Skeletal muscle cell (primary cell): ENCODE measurements around the gene SLC7A10.
"Not testable (repeated sequence)": the region's sequence is repeated elsewhere in the genome, so short reads cannot be mapped to it uniquely, and the experiment has no call there.

Experiments
- DNase-seq: peaks from one replicate; pipeline ENCODE4 v3.0.0-alpha.2; 2010; ENCODE audit warnings: low read depth
- H3K4me3 ChIP-seq: 2 replicates; pipeline ENCODE4 v1.5.1; 2011; ENCODE audit warnings: low read depth, mild to moderate bottlenecking, control low read depth, low read length, moderate library complexity

Gene SLC7A10

GRCh38 chr19:33240181-33240771 is 14.6 kb upstream of the SLC7A10 start:
- no peak for DNase-seq
- H3K4me3 ChIP-seq: no peak overlapping the region

- no peak for DNase-seq
- H3K4me3 ChIP-seq: no peak overlapping the region
These were observed 13.7 kb upstream of the SLC7A10 start for GRCh38 chr19:33239223-33239975.

- no peak for DNase-seq
- no peak overlapping the region for H3K4me3 ChIP-seq
These were observed 13.0 kb upstream of the SLC7A10 start for GRCh38 chr19:33238481-33239149.

- H3K4me3 ChIP-seq: no peak overlapping the region
- DNase-seq: no peak
These were observed 11.2 kb upstream of the SLC7A10 start for GRCh38 chr19:33236696-33237390.

GRCh38 chr19:33235996-33236350 is 10.3 kb upstream of the SLC7A10 start:
- DNase-seq: no peak
- H3K4me3 ChIP-seq: no peak overlapping the region

- H3K4me3 ChIP-seq: no peak overlapping the region
- no peak for DNase-seq
These were observed 9.8 kb upstream of the SLC7A10 start for GRCh38 chr19:33235269-33235995.

GRCh38 chr19:33234736-33235135 is 9.1 kb upstream of the SLC7A10 start:
- no peak for DNase-seq
- H3K4me3 ChIP-seq: no peak overlapping the region

GRCh38 chr19:33234092-33234491 is 8.4 kb upstream of the SLC7A10 start:
- DNase-seq: no peak
- H3K4me3 ChIP-seq: no peak overlapping the region

GRCh38 chr19:33233056-33233873 is 7.6 kb upstream of the SLC7A10 start:
- no peak overlapping the region for H3K4me3 ChIP-seq
- DNase-seq: no peak

- DNase-seq: no peak
- H3K4me3 ChIP-seq: no peak overlapping the region
These were observed 7.0 kb upstream of the SLC7A10 start for GRCh38 chr19:33232656-33233055.

GRCh38 chr19:33231511-33231910 is 5.9 kb upstream of the SLC7A10 start:
- no peak for DNase-seq
- H3K4me3 ChIP-seq: no peak overlapping the region

- no peak for DNase-seq
- H3K4me3 ChIP-seq: no peak overlapping the region
These were observed 4.3 kb upstream of the SLC7A10 start for GRCh38 chr19:33229962-33230361.

GRCh38 chr19:33227870-33228599 is 2.4 kb upstream of the SLC7A10 start:
- no peak for DNase-seq
- H3K4me3 ChIP-seq: no peak overlapping the region

GRCh38 chr19:33227242-33227650 is 1.6 kb upstream of the SLC7A10 start:
- no peak overlapping the region for H3K4me3 ChIP-seq
- no peak for DNase-seq

GRCh38 chr19:33226550-33227241 is 1.0 kb upstream of the SLC7A10 start:
- DNase-seq: no peak
- H3K4me3 ChIP-seq: no peak overlapping the region

GRCh38 chr19:33224694-33225457 is 774 bp downstream of the SLC7A10 start:
- H3K4me3 ChIP-seq: no peak overlapping the region
- no peak for DNase-seq

GRCh38 chr19:33222255-33222654 is 3.4 kb downstream of the SLC7A10 start:
- not testable (repeated sequence) for H3K4me3 ChIP-seq

More at GRCh38 chr19:33222255-33222654, 3.4 kb downstream of the SLC7A10 start:
- not testable (repeated sequence) for DNase-seq
